Measurements from ENCODE around the gene FHL5. TPM values are rescaled to one million over a fixed set of nuclear protein-coding genes. Genes with fewer than 3 reads are reported as not detected.
"Not testable (repeated sequence)": the region's sequence is repeated elsewhere in the genome, so short reads cannot be mapped to it uniquely, and the experiment has no call there.

The FHL5 gene
- total and polyA plus RNA-seq, 2 donors (not counting 1 experiment from before 2014, with no cell fraction given): not detected

DNA sequence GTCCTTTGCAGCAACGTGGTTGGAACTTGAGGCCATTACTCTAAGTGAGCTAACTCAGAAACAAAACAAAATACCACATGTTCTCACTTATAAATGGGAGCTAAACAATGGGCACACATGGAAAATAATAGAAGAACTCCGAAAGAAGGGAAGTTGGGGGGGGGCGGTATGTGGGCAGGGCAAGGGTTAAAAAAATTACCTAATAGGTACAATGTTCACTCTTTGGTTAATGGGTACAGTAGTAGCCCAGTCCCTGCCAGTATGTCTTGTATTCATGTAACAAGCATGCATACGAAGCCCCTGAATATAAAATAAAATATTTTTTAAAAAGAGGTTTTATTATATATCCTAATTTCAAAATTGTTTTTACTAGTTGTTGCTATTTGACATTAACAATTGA lies 15.3 kb upstream of the FHL5 start:
- TF ChIP-seq EZH2 (IDR thresholded peaks at IDR 0.05; ENCODE audit: borderline replicate concordance, insufficient read depth, low read depth, low read length, poor library complexity, severe bottlenecking): no peak
- TF ChIP-seq, protein P1, sequence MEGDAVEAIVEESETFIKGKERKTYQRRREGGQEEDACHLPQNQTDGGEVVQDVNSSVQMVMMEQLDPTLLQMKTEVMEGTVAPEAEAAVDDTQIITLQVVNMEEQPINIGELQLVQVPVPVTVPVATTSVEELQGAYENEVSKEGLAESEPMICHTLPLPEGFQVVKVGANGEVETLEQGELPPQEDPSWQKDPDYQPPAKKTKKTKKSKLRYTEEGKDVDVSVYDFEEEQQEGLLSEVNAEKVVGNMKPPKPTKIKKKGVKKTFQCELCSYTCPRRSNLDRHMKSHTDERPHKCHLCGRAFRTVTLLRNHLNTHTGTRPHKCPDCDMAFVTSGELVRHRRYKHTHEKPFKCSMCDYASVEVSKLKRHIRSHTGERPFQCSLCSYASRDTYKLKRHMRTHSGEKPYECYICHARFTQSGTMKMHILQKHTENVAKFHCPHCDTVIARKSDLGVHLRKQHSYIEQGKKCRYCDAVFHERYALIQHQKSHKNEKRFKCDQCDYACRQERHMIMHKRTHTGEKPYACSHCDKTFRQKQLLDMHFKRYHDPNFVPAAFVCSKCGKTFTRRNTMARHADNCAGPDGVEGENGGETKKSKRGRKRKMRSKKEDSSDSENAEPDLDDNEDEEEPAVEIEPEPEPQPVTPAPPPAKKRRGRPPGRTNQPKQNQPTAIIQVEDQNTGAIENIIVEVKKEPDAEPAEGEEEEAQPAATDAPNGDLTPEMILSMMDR (IDR thresholded peaks at IDR 0.05): no peak
- intact Hi-C loops (cut with micrococcal nuclease): no loop called here

DNA sequence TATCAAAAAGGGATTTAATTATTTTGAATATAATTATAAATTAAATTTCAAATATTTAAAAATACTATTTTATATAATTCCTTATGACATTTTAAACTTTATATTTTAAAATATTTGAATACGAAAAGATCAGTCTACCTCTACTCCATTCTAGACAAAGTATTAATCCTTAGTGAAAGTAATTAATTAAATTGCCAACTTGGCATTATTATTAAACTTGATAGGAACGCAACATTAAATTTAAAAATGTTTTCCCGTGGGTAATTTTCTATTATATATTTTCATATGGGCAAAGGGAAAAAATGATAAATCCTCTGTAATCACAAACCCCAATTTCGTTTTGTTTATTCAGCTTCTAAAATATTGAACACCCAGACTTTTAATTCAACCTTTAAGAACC lies 8.4 kb upstream of the FHL5 start:
- DNase-seq (no peak), ATAC-seq (ENCODE audit: low read depth) (no peak)
- WGBS (ENCODE audit: insufficient coverage): no CpG with 5 or more reads among the region's 4 CpGs
- H3K9me3 Mint-ChIP-seq (ENCODE audit: insufficient read depth): no peaks in the 10 kb centered on the region
- H3K4me2 ChIP-seq (replicated peaks; ENCODE audit: low read depth, low read length, poor library complexity, severe bottlenecking): no peak overlapping the region
- no peak overlapping the region for H3K27ac Mint-ChIP-seq
- H3K4me3 ChIP-seq (ENCODE audit: control extremely low read depth in 1 of 5, extremely low read depth in 1 of 5, insufficient read depth in 1 of 5, low read depth in 2 of 5, low read length in 4 of 5): no peak overlapping the region
- H3K9me3 ChIP-seq (ENCODE audit: control extremely low read depth in 1 of 3, control insufficient read depth in 2 of 3, insufficient read depth in 1 of 3, low read length in 2 of 3): peaks cover 0 to 2% (median 0%) of the 10 kb centered on the region in 3 donors
- ChIA-PET POLR2A (no interaction called here), CTCF (no interaction called here)
- H2AFZ ChIP-seq (ENCODE audit: insufficient read depth, low read depth, low read length, poor library complexity, severe bottlenecking): no peak overlapping the region
- H3K4me1 ChIP-seq (ENCODE audit: control insufficient read depth in 2 of 2, insufficient read depth in 2 of 2, low read length in 2 of 2): no peaks in the 10 kb centered on the region
- no peaks in the 10 kb centered on the region for H4K20me1 ChIP-seq (ENCODE audit: control insufficient read depth, insufficient read depth, low read length, poor library complexity, severe bottlenecking)
- H3K36me3 ChIP-seq (replicated peaks in 1 of 2; ENCODE audit: control extremely low read depth in 1 of 2, control insufficient read depth in 1 of 2, extremely low read depth in 1 of 2, insufficient read depth in 2 of 2, low read length in 1 of 2): peaks cover 4 to 39% of the 10 kb centered on the region in 2 experiments
- H3K27me3 Mint-ChIP-seq: no peaks in the 10 kb centered on the region
- no peaks in the 10 kb centered on the region for H3K27me3 ChIP-seq (replicated peaks in 1 of 4; ENCODE audit: control extremely low read depth in 1 of 4, control insufficient read depth in 3 of 4, insufficient read depth in 4 of 4, low read length in 3 of 4)
- H3K9ac ChIP-seq (ENCODE audit: low read length): no peak overlapping the region
- no peaks in the 10 kb centered on the region for H3K4me1 Mint-ChIP-seq
- no peak overlapping the region for H3K27ac ChIP-seq (ENCODE audit: low read length in 2 of 2)
- H3K4me3 Mint-ChIP-seq: no peak overlapping the region
- H3K79me2 ChIP-seq (ENCODE audit: control insufficient read depth, insufficient read depth, low read length): no peaks in the 10 kb centered on the region
- TF ChIP-seq, protein P1 (IDR thresholded peaks at IDR 0.05): no peak
- no peak for TF ChIP-seq EZH2 (IDR thresholded peaks at IDR 0.05; ENCODE audit: borderline replicate concordance, insufficient read depth, low read depth, low read length, poor library complexity, severe bottlenecking)
- intact Hi-C loops (cut with micrococcal nuclease): no loop called here

More for the DNA sequence above, 15.3 kb upstream of the FHL5 start:
- DNase-seq (no peak), ATAC-seq (ENCODE audit: low read depth) (no peak)
- H3K9me3 ChIP-seq (ENCODE audit: control extremely low read depth in 1 of 3, control insufficient read depth in 2 of 3, insufficient read depth in 1 of 3, low read length in 2 of 3): no peaks in the 10 kb centered on the region
- peaks cover 0 to 54% of the 10 kb centered on the region in 2 experiments for H3K36me3 ChIP-seq (replicated peaks in 1 of 2; ENCODE audit: control extremely low read depth in 1 of 2, control insufficient read depth in 1 of 2, extremely low read depth in 1 of 2, insufficient read depth in 2 of 2, low read length in 1 of 2)
- H3K4me1 ChIP-seq (ENCODE audit: control insufficient read depth in 2 of 2, insufficient read depth in 2 of 2, low read length in 2 of 2): no peaks in the 10 kb centered on the region
- Mint-ChIP-seq H3K9me3 (ENCODE audit: insufficient read depth) (no peaks in the 10 kb centered on the region), H3K27ac (no peak overlapping the region), H3K27me3 (no peaks in the 10 kb centered on the region), H3K4me1 (no peaks in the 10 kb centered on the region), H3K4me3 (no peak overlapping the region)
- no peaks in the 10 kb centered on the region for H4K20me1 ChIP-seq (ENCODE audit: control insufficient read depth, insufficient read depth, low read length, poor library complexity, severe bottlenecking)
- H3K4me2 ChIP-seq (replicated peaks; ENCODE audit: low read depth, low read length, poor library complexity, severe bottlenecking): no peak overlapping the region
- H3K4me3 ChIP-seq (ENCODE audit: control extremely low read depth in 1 of 5, extremely low read depth in 1 of 5, insufficient read depth in 1 of 5, low read depth in 2 of 5, low read length in 4 of 5): no peak overlapping the region
- POLR2A ChIA-PET: no interaction called here
- CTCF ChIA-PET: no interaction called here
- no peak overlapping the region for H3K27ac ChIP-seq (ENCODE audit: low read length in 2 of 2)
- no peaks in the 10 kb centered on the region for H3K79me2 ChIP-seq (ENCODE audit: control insufficient read depth, insufficient read depth, low read length)
- no peak overlapping the region for H3K9ac ChIP-seq (ENCODE audit: low read length)
- no peaks in the 10 kb centered on the region for H3K27me3 ChIP-seq (replicated peaks in 1 of 4; ENCODE audit: control extremely low read depth in 1 of 4, control insufficient read depth in 3 of 4, insufficient read depth in 4 of 4, low read length in 3 of 4)
- no peak overlapping the region for H2AFZ ChIP-seq (ENCODE audit: insufficient read depth, low read depth, low read length, poor library complexity, severe bottlenecking)
- 100% methylated on average over 2 of the region's 4 CpGs for WGBS (ENCODE audit: insufficient coverage)

DNA sequence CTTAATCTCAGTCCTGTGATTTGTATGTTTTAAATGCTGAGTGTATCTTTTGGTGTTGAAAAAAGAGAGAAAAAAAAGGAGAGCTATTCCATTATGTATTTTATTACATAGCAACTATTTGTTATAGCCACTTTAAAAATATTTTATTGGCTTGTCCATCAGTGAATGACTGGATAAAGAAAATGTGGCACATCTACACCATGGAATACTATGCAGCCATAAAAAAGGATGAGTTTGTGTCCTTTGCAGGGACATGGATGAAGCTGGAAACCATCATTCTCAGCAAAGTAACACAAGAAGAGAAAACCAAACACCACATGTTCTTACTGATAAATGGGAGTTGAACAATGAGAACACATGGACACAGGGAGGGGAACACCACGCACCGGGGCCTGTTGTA lies 3.2 kb upstream of the FHL5 start:
- H4K20me1 ChIP-seq (ENCODE audit: control insufficient read depth, insufficient read depth, low read length, poor library complexity, severe bottlenecking); H3K9me3 Mint-ChIP-seq (ENCODE audit: insufficient read depth); H3K79me2 ChIP-seq (ENCODE audit: control insufficient read depth, insufficient read depth, low read length); H3K4me1 Mint-ChIP-seq; H3K4me1 ChIP-seq (ENCODE audit: control insufficient read depth in 2 of 2, insufficient read depth in 2 of 2, low read length in 2 of 2); CTCF ChIA-PET; H2AFZ ChIP-seq (ENCODE audit: insufficient read depth, low read depth, low read length, poor library complexity, severe bottlenecking); H3K27me3 Mint-ChIP-seq; H3K27ac Mint-ChIP-seq; H3K4me3 ChIP-seq (ENCODE audit: control extremely low read depth in 1 of 5, extremely low read depth in 1 of 5, insufficient read depth in 1 of 5, low read depth in 2 of 5, low read length in 4 of 5); H3K4me3 Mint-ChIP-seq; H3K27me3 ChIP-seq (replicated peaks in 1 of 4; ENCODE audit: control extremely low read depth in 1 of 4, control insufficient read depth in 3 of 4, insufficient read depth in 4 of 4, low read length in 3 of 4); H3K4me2 ChIP-seq (replicated peaks; ENCODE audit: low read depth, low read length, poor library complexity, severe bottlenecking); ATAC-seq (ENCODE audit: low read depth); POLR2A ChIA-PET; intact Hi-C loops (cut with micrococcal nuclease); H3K9me3 ChIP-seq (ENCODE audit: control extremely low read depth in 1 of 3, control insufficient read depth in 2 of 3, insufficient read depth in 1 of 3, low read length in 2 of 3); H3K36me3 ChIP-seq (replicated peaks in 1 of 2; ENCODE audit: control extremely low read depth in 1 of 2, control insufficient read depth in 1 of 2, extremely low read depth in 1 of 2, insufficient read depth in 2 of 2, low read length in 1 of 2); DNase-seq; H3K27ac ChIP-seq (ENCODE audit: low read length in 2 of 2); H3K9ac ChIP-seq (ENCODE audit: low read length): not testable (repeated sequence)
- WGBS (ENCODE audit: insufficient coverage): no CpG with 5 or more reads among the region's 2 CpGs

Data from B cell (primary cell).